B cell (primary cell): ENCODE measurements around the gene YPEL5. TPM values are rescaled to one million over a fixed set of nuclear protein-coding genes. Genes with fewer than 3 reads are reported as not detected.

Experiments
- ATAC-seq: fragments of 200-7000 bp; cut with Tn5 transposase; one replicate; pipeline ENCODE4 v1.10.0; 2021; ENCODE audit warnings: low read depth, mild to moderate bottlenecking, moderate number of reproducible peaks, moderate library complexity
- CTCF ChIA-PET: fragments of 350-600 bp; sonication (Branson Sonifier 250); formaldehyde crosslinking; loops from one replicate; lab custom pipeline; 2021; ENCODE audit warnings: antibody characterized with exemption, inconsistent platforms; lab: Charles Lee
- POLR2A ChIA-PET: fragments of 350-600 bp; sonication (Branson Sonifier 250); formaldehyde crosslinking; loops from one replicate; lab custom pipeline; 2021; ENCODE audit warnings: antibody characterized with exemption; lab: Charles Lee
- DNase-seq: peaks from one replicate; pipeline ENCODE4 v3.0.0; 2013
- H2AFZ ChIP-seq: 2 replicates; pipeline ENCODE4 v1.6.1; 2012; ENCODE audit warnings: mild to moderate bottlenecking, low read depth, low read length; ENCODE audit not compliant: insufficient read depth, poor library complexity, severe bottlenecking
- H3K27ac ChIP-seq, 2 donors: 1 replicate in 1 of 2; 2 replicates in 1 of 2; pipeline ENCODE4 v1.5.1; 2012 to 2013; ENCODE audit warnings: low read length in 2 of 2, mild to moderate bottlenecking in 2 of 2, moderate library complexity in 1 of 2
- H3K27me3 ChIP-seq, 4 experiments: fragments of 200-600 bp in 1 of 4; sonication (generic) in 1 of 4; replicated peaks in 1 of 4; 1 replicate in 2 of 4; 2 replicates in 2 of 4; pipeline versions ENCODE4 v1.6.1 to v1.7.0; 2013 to 2016; ENCODE audit warnings: low read length in 3 of 4, mild to moderate bottlenecking in 2 of 4, mixed read lengths in 1 of 4, moderate library complexity in 1 of 4; ENCODE audit not compliant: insufficient read depth in 4 of 4, control insufficient read depth in 3 of 4; ENCODE audit errors: control extremely low read depth in 1 of 4
- H3K36me3 ChIP-seq, 2 experiments: replicated peaks in 1 of 2; 1 replicate in 1 of 2; 2 replicates in 1 of 2; pipeline versions ENCODE4 v1.6.1 to v1.7.1; 2013; ENCODE audit warnings: low read length in 1 of 2; ENCODE audit not compliant: insufficient read depth in 2 of 2, control insufficient read depth in 1 of 2; ENCODE audit errors: control extremely low read depth in 1 of 2, extremely low read depth in 1 of 2
- H3K4me1 ChIP-seq, 2 donors: fragments of 200-600 bp in 1 of 2; sonication (generic) in 1 of 2; 1 replicate in 1 of 2; 2 replicates in 1 of 2; pipeline versions ENCODE4 v1.5.1 to v1.6.1; 2013 to 2017; ENCODE audit warnings: low read length in 2 of 2; ENCODE audit not compliant: control insufficient read depth in 2 of 2, insufficient read depth in 2 of 2
- H3K4me2 ChIP-seq: replicated peaks from 2 replicates; pipeline ENCODE3; 2012; ENCODE audit warnings: mild to moderate bottlenecking, low read depth, low read length; ENCODE audit not compliant: poor library complexity, severe bottlenecking
- H3K4me3 ChIP-seq, 5 experiments: fragments of 200-600 bp in 1 of 5; sonication (generic) in 1 of 5; 1 replicate in 3 of 5; 2 replicates in 2 of 5; pipeline versions ENCODE4 v1.5.1 to v1.7.0; 2011 to 2016; ENCODE audit warnings: low read length in 4 of 5, mild to moderate bottlenecking in 4 of 5, low read depth in 2 of 5, control low read depth in 1 of 5, moderate library complexity in 1 of 5; ENCODE audit not compliant: insufficient read depth in 1 of 5; ENCODE audit errors: control extremely low read depth in 1 of 5, extremely low read depth in 1 of 5
- H3K79me2 ChIP-seq: fragments of 200-600 bp; sonication (generic); one replicate; pipeline ENCODE4 v1.6.0; 2016; ENCODE audit warnings: low read length; ENCODE audit not compliant: control insufficient read depth, insufficient read depth
- H3K9ac ChIP-seq: fragments of 200-600 bp; sonication (generic); 2 replicates; pipeline ENCODE4 v1.6.1; 2017; ENCODE audit warnings: mild to moderate bottlenecking, low read length, moderate library complexity
- H3K9me3 ChIP-seq, 3 donors: one replicate each; pipeline versions ENCODE4 v1.6.1 to v1.7.1; 2013; ENCODE audit warnings: low read length in 2 of 3; ENCODE audit not compliant: control insufficient read depth in 2 of 3, insufficient read depth in 1 of 3; ENCODE audit errors: control extremely low read depth in 1 of 3
- H4K20me1 ChIP-seq: 2 replicates; pipeline ENCODE4 v1.6.0; 2012; ENCODE audit warnings: mild to moderate bottlenecking, low read length; ENCODE audit not compliant: insufficient read depth, control insufficient read depth, poor library complexity, severe bottlenecking
- H3K27ac Mint-ChIP-seq: one replicate; pipeline ENCODE4 v1.8.0; 2021; ENCODE audit warnings: mixed read lengths
- H3K27me3 Mint-ChIP-seq: one replicate; pipeline ENCODE4 v1.8.0; 2021; ENCODE audit warnings: mixed read lengths
- H3K4me1 Mint-ChIP-seq: one replicate; pipeline ENCODE4 v1.8.0; 2021; ENCODE audit warnings: mixed read lengths
- H3K4me3 Mint-ChIP-seq: one replicate; pipeline ENCODE4 v1.8.0; 2021; ENCODE audit warnings: mixed read lengths
- H3K9me3 Mint-ChIP-seq: one replicate; pipeline ENCODE4 v1.8.0; 2022; ENCODE audit warnings: mixed read lengths; ENCODE audit not compliant: insufficient read depth
- CTCF ChIP-seq: fragments of 200-600 bp; IDR thresholded peaks from one replicate; pipeline ENCODE4 v1.8.0; 2022; ENCODE audit warnings: antibody characterized with exemption, mild to moderate bottlenecking
- EZH2 ChIP-seq: IDR thresholded peaks from 2 replicates; pipeline ENCODE4 v1.6.1; 2012; ENCODE audit warnings: borderline replicate concordance, low read depth, mild to moderate bottlenecking, moderate library complexity, low read length; ENCODE audit not compliant: insufficient read depth, poor library complexity, severe bottlenecking
- WGBS: methylation state at CpG from one replicate; pipeline ENCODE4 v1.1.5; 2013; ENCODE audit warnings: missing lambda C conversion rate; ENCODE audit not compliant: insufficient coverage; 5-methylcytosine and 5-hydroxymethylcytosine counted together
- intact Hi-C: fragments of 100-400 bp; cut with micrococcal nuclease; formaldehyde crosslinking; loops from one replicate; pipeline ENCODE4 v1.10.0; 2022
- polyA plus RNA-seq: library from polyadenylated mRNA; depleted of rRNA; stranded (reverse); fragments of >200 nt; gene quantifications from 2 replicates; pipeline ENCODE4 v1.2.3, GENCODE V29; 2012
- total RNA-seq, 2 donors: library from RNA; stranded (reverse); fragments of 120-200 nt in 1 of 2; gene quantifications; 1 replicate in 1 of 2; 2 replicates in 1 of 2; pipeline versions ENCODE4 v1.2.3 to v1.2.4, GENCODE V29; 2013 to 2022

Gene YPEL5
- total and polyA plus RNA-seq, 2 donors (not counting 1 experiment from before 2014, with no cell fraction given), result 117 to 426 TPM

DNA sequence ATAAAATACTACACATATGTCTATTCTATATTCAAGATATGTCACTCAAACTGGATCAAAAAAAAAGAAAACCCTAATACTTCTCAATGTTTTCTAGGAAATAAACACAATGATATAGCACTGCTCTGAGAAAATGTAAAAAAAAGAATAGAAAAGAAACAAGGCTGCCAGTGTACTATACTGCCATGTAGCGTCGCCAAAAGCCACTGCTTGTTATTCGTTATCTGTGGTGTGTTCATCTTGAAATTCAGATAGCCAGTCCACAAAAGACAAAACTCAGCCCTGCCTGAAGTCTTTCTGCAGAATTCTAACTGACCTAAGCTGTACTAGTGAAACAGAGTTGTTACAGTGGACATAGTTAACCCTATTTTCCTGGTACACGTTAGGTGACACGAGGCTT lies 12.2 kb upstream of the YPEL5 start:
- Histone ChIP-seq H3K27ac (no peak overlapping the region), H3K27me3 (peaks cover 0 to 8% (median 2%) of the 10 kb centered on the region in 4 experiments), H3K36me3 (no peaks in the 10 kb centered on the region), H2AFZ (no peak overlapping the region), H3K79me2 (no peaks in the 10 kb centered on the region), H3K4me2 (no peak overlapping the region), H3K9ac (no peak overlapping the region), H3K4me1 (peaks cover 7% of the 10 kb centered on the region in 2 donors), H3K4me3 (no peak overlapping the region), H4K20me1 (no peaks in the 10 kb centered on the region), H3K9me3 (no peaks in the 10 kb centered on the region)
- peaks cover 23% of the 10 kb centered on the region for H3K27me3 Mint-ChIP-seq
- no peak overlapping the region for H3K27ac Mint-ChIP-seq
- H3K9me3 Mint-ChIP-seq, result no peaks in the 10 kb centered on the region
- no peak for TF ChIP-seq EZH2
- no peak for TF ChIP-seq CTCF
- DNase-seq, result no peak
- POLR2A ChIA-PET, result no interaction called here
- no peak for ATAC-seq
- intact Hi-C loops, result no loop called here
- H3K4me1 Mint-ChIP-seq, result peaks cover 9% of the 10 kb centered on the region
- no peak overlapping the region for H3K4me3 Mint-ChIP-seq
- WGBS, result 92% methylated on average over 2 of the region's 5 CpGs
- CTCF ChIA-PET, result interaction anchor here (1.0 to 2.3 kb wide), 4 partner anchors 12 to 577 kb away, joined by 3 to 9 read pairs (median 6); partner anchors contain the start of gene YPEL5

- Histone ChIP-seq H2AFZ (no peak overlapping the region), H3K27ac (no peak overlapping the region), H4K20me1 (no peaks in the 10 kb centered on the region), H3K79me2 (no peaks in the 10 kb centered on the region), H3K4me2 (no peak overlapping the region), H3K4me3 (no peak overlapping the region), H3K4me1 (peaks cover 7 to 9% of the 10 kb centered on the region in 2 donors), H3K36me3 (no peaks in the 10 kb centered on the region), H3K27me3 (peaks cover 0 to 8% (median 2%) of the 10 kb centered on the region in 4 experiments), H3K9ac (no peak overlapping the region), H3K9me3 (no peaks in the 10 kb centered on the region)
- intact Hi-C loops, result no loop called here
- Mint-ChIP-seq H3K4me3 (no peak overlapping the region), H3K9me3 (no peaks in the 10 kb centered on the region), H3K27me3 (peaks cover 23% of the 10 kb centered on the region), H3K4me1 (peaks cover 11% of the 10 kb centered on the region), H3K27ac (no peak overlapping the region)
- WGBS, result 100% methylated on average over 2 of the region's 3 CpGs
- POLR2A ChIA-PET, result no interaction called here
- TF ChIP-seq CTCF, result no peak
- no peak for TF ChIP-seq EZH2
- no peak for DNase-seq
- CTCF ChIA-PET, result interaction anchor here (1.0 to 2.3 kb wide), 4 partner anchors 11 to 576 kb away, joined by 3 to 9 read pairs (median 6); partner anchors contain the start of gene YPEL5
- ATAC-seq, result no peak
These were observed 11.3 kb upstream of the YPEL5 start for GRCh38 chr2:30135541-30135940.
